Activated naive CD8-positive, alpha-beta T cell treated with anti-CD3 and anti-CD28 coated beads, Interleukin-2, amount 10 ng/mL, durations not matched to agents 7 days and 5 days (primary cell): ENCODE data around the gene DNAAF5. TPM values are rescaled to one million over a fixed set of nuclear protein-coding genes. Genes with fewer than 3 reads are reported as not detected.
"Not testable (repeated sequence)": the region's sequence is repeated elsewhere in the genome, so short reads cannot be mapped to it uniquely, and the experiment has no call there.

Experiments
- ATAC-seq: fragments of 150-1000 bp; cut with Tn5 transposase; one replicate; pipeline ENCODE4 v1.10.0; 2021; ENCODE audit warnings: low read depth, moderate library complexity
- POLR2A ChIA-PET: fragments of 350-600 bp; sonication (Branson Sonifier 250); formaldehyde crosslinking; loops from one replicate; lab custom pipeline; 2021; ENCODE audit warnings: antibody characterized with exemption; lab: Charles Lee
- DNase-seq: peaks from one replicate; pipeline ENCODE4 v3.0.0; 2021
- H3K27ac Mint-ChIP-seq: one replicate; pipeline ENCODE4 v1.8.0; 2022; ENCODE audit warnings: mild to moderate bottlenecking, mixed read lengths
- H3K27me3 Mint-ChIP-seq: one replicate; pipeline ENCODE4 v1.8.0; 2022; ENCODE audit warnings: mild to moderate bottlenecking, moderate library complexity, mixed read lengths
- H3K36me3 Mint-ChIP-seq: one replicate; pipeline ENCODE4 v1.8.0; 2021; ENCODE audit warnings: mild to moderate bottlenecking, mixed read lengths
- H3K4me1 Mint-ChIP-seq: one replicate; pipeline ENCODE4 v1.8.0; 2021; ENCODE audit warnings: mixed read lengths
- H3K4me3 Mint-ChIP-seq: one replicate; pipeline ENCODE4 v1.8.0; 2022; ENCODE audit warnings: mild to moderate bottlenecking, moderate library complexity, mixed read lengths
- H3K9me3 Mint-ChIP-seq: one replicate; pipeline ENCODE4 v1.8.0; 2021; ENCODE audit warnings: mixed read lengths
- total RNA-seq, 2 experiments: library from RNA; stranded (reverse); gene quantifications; one replicate each; pipeline ENCODE4 v1.2.3, GENCODE V29; 2021

Gene DNAAF5
- total RNA-seq, 2 experiments from 2014 or later: 18.3 to 22.4 TPM

DNA sequence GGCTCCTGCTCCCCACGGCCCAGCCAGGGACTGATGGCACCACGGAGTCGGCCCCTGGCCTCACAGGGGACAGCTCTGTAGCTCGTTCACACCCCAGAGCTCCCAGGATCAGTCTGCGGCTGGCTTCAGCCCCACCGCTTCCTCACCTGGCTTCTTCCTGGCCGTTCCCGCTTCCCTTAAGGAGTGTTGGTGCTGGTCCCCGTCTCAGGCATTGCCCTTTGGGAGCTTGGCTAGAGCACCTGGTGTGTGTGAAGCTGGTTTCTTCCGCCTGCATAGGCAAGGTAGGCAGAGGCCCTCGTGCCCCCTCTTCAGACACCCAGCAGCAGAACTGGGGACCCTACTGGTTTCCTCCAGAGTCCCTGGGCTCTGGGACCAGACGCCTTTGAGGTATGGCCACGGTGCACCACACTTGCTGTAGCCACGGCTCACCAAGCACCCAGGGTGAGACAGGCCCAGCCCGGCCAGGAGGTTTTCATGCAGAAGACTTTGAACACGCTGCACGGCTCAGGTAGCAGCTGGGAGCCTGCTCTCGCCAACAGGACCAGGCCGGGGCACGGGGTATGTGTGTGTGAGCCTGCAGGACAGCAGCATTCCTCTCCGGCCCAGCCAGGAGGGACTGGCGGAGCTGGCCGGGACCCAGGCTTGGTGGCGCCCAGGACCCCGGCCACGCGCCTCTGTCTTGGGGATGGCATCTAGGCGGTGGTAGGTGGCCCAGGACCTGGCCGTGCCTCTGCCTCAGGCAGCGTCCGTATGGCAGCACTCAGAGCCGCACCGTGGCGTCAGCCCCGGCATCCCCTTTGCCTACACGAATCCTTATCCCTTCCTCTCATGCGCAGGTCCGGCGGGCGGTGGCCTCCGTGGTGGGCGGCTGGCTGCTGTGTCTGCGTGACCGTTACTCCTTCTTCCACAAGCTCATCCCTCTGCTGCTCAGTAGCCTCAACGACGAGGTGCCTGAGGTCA lies 13.8 kb downstream of the DNAAF5 start:
- Mint-ChIP-seq H3K9me3 (no peaks in the 10 kb centered on the region), H3K27me3 (no peaks in the 10 kb centered on the region), H3K36me3 (peaks cover 30% of the 10 kb centered on the region), H3K4me3 (no peak overlapping the region), H3K4me1 (peaks cover 7% of the 10 kb centered on the region), H3K27ac (no peak overlapping the region)
- ATAC-seq (no peak), DNase-seq (peak; percentile 23)
- POLR2A ChIA-PET: no interaction called here

GRCh38 chr7:741191-741671 lies 14.7 kb downstream of the DNAAF5 start:
- POLR2A ChIA-PET: no interaction called here
- no peak overlapping the region for H3K4me3 Mint-ChIP-seq
- peak; percentile 12 for DNase-seq

DNA sequence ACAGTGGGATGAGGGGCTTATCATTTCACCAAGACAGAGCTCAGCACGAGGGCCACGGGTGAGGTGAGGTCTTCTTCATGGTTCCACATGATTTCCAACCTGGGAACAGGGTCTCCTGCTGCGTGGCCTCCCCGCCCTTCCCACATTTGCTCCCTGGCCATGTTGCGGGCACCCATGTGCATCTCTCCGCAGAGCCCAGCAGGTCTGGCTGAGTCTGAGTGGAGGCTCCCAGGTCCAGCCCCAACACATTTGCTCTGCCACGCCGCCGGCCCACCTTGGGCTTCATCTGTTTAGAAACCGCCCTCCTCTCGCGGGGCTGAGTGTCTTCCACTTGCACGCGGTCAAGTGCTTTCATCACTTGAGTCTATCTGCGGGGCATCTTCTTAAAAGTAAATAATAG lies 15.4 kb downstream of the DNAAF5 start:
- Mint-ChIP-seq H3K36me3 (peaks cover 39% of the 10 kb centered on the region), H3K4me3 (no peak overlapping the region), H3K27ac (no peak overlapping the region), H3K27me3 (no peaks in the 10 kb centered on the region), H3K9me3 (no peaks in the 10 kb centered on the region), H3K4me1 (peaks cover 7% of the 10 kb centered on the region)
- POLR2A ChIA-PET: no interaction called here
- DNase-seq: peak; percentile 11
- ATAC-seq: no peak

More at GRCh38 chr7:741191-741671, 14.7 kb downstream of the DNAAF5 start:
- no peak for ATAC-seq
- H3K27me3 Mint-ChIP-seq: no peaks in the 10 kb centered on the region
- H3K9me3 Mint-ChIP-seq: no peaks in the 10 kb centered on the region
- peaks cover 37% of the 10 kb centered on the region for H3K36me3 Mint-ChIP-seq
- peaks cover 7% of the 10 kb centered on the region for H3K4me1 Mint-ChIP-seq
- no peak overlapping the region for H3K27ac Mint-ChIP-seq

- POLR2A ChIA-PET: no interaction called here
- Mint-ChIP-seq H3K4me3 (no peak overlapping the region), H3K27me3 (no peaks in the 10 kb centered on the region), H3K4me1 (peaks cover 2% of the 10 kb centered on the region), H3K27ac (no peak overlapping the region), H3K36me3 (peaks cover 34% of the 10 kb centered on the region), H3K9me3 (no peaks in the 10 kb centered on the region)
- DNase-seq: no peak
- ATAC-seq: no peak
Observed at GRCh38 chr7:742791-743190, 16.3 kb downstream of the DNAAF5 start.

GRCh38 chr7:743341-744127 lies 17.0 kb downstream of the DNAAF5 start:
- ATAC-seq, H3K9me3 Mint-ChIP-seq, H3K4me1 Mint-ChIP-seq, H3K4me3 Mint-ChIP-seq, H3K27ac Mint-ChIP-seq, H3K27me3 Mint-ChIP-seq, POLR2A ChIA-PET: not testable (repeated sequence)
- DNase-seq: peak; percentile 4
- H3K36me3 Mint-ChIP-seq: peaks cover 28% of the 10 kb centered on the region

GRCh38 chr7:744128-744520 lies 17.6 kb downstream of the DNAAF5 start:
- H3K4me3 Mint-ChIP-seq, POLR2A ChIA-PET, H3K27me3 Mint-ChIP-seq, H3K9me3 Mint-ChIP-seq, DNase-seq, H3K4me1 Mint-ChIP-seq, H3K27ac Mint-ChIP-seq, ATAC-seq: not testable (repeated sequence)
- peaks cover 28% of the 10 kb centered on the region for H3K36me3 Mint-ChIP-seq

- no peaks in the 10 kb centered on the region for H3K27me3 Mint-ChIP-seq
- POLR2A ChIA-PET: no interaction called here
- DNase-seq (peak; percentile 10), ATAC-seq (no peak)
- H3K36me3 Mint-ChIP-seq: peaks cover 28% of the 10 kb centered on the region
- no peaks in the 10 kb centered on the region for H3K9me3 Mint-ChIP-seq
- H3K27ac Mint-ChIP-seq: no peak overlapping the region
- H3K4me1 Mint-ChIP-seq: no peaks in the 10 kb centered on the region
- H3K4me3 Mint-ChIP-seq: no peak overlapping the region
Observed at GRCh38 chr7:744854-745430, 18.4 kb downstream of the DNAAF5 start.

GRCh38 chr7:745431-746154 lies 19.1 kb downstream of the DNAAF5 start:
- Mint-ChIP-seq H3K9me3 (no peaks in the 10 kb centered on the region), H3K27ac (no peak overlapping the region), H3K4me1 (no peaks in the 10 kb centered on the region), H3K4me3 (no peak overlapping the region), H3K36me3 (peaks cover 28% of the 10 kb centered on the region), H3K27me3 (no peaks in the 10 kb centered on the region)
- POLR2A ChIA-PET: no interaction called here
- no peak for ATAC-seq
- DNase-seq: peak; percentile 10

DNA sequence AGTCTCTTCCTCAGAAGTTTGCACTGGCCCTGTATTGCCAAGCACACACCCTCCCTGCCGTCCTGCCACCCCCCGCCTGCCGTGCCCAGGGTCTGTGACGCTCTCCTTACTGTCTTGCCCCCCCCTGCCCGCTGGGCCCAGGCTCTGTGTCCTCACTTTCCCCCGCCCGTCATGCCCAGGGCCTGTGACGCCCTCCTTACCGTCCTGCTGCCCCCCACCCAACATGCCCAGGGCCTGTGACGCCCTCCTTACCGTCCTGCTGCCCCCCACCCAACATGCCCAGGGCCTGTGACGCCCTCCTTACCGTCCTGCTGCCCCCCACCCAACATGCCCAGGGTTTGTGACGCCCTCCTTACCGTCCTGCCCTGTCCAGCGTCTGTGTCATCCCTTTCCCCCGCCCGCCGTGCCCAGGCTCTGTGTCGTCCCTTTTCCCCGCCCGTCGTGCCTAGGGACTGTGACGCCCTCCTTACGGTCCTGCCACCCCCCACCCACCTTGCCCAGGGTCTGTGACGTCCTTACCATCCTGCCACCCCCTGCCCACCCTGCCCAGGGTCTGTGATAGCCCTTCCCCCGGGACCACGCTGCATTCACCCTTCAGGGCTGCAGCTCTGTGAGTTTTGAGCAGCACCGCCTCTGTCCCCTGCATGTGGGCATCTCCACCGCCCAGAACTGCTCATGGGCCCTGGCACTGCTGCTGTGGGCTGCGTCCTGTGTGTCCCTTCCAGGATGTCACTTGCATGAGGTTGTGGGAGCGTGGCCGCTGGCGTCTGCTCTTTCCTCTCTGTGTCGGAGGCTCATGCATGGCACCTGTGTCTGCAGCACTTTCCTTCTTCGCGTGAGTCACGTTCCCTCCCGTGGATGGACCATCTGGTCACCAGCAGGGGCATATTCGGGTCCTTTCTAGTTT lies 19.9 kb downstream of the DNAAF5 start:
- H3K27ac Mint-ChIP-seq: no peak overlapping the region
- no peak overlapping the region for H3K4me3 Mint-ChIP-seq
- no peaks in the 10 kb centered on the region for H3K4me1 Mint-ChIP-seq
- DNase-seq (peak; percentile 5), ATAC-seq (no peak)
- POLR2A ChIA-PET: no interaction called here
- H3K9me3 Mint-ChIP-seq: no peaks in the 10 kb centered on the region
- H3K27me3 Mint-ChIP-seq: no peaks in the 10 kb centered on the region
- peaks cover 29% of the 10 kb centered on the region for H3K36me3 Mint-ChIP-seq

GRCh38 chr7:747186-747585 lies 20.7 kb downstream of the DNAAF5 start:
- ATAC-seq (no peak), DNase-seq (peak; percentile 10)
- POLR2A ChIA-PET: no interaction called here
- H3K27me3 Mint-ChIP-seq: no peaks in the 10 kb centered on the region
- no peak overlapping the region for H3K4me3 Mint-ChIP-seq
- H3K9me3 Mint-ChIP-seq: no peaks in the 10 kb centered on the region
- no peaks in the 10 kb centered on the region for H3K4me1 Mint-ChIP-seq
- H3K36me3 Mint-ChIP-seq: peaks cover 32% of the 10 kb centered on the region
- no peak overlapping the region for H3K27ac Mint-ChIP-seq

DNA sequence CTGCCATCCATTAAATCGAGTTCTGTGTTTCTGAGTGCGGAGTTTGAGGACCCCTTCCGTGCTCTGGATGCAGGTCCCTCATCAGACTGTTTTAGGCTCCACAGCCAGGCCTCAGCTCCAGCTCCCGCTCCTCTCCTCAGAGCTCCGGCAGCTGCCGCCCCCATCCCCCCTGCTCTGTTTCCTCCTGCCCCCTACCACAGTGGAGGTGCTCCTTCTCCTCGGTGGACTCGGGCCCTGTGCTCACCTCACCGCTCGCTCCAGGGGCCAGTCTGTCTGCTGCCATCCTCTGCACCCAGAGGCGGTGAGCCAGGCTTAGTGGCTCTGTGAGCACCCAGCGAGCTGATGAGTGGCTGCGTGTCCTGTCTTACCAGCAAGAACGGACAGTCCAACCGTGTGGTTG lies 21.9 kb downstream of the DNAAF5 start:
- POLR2A ChIA-PET: no interaction called here
- no peaks in the 10 kb centered on the region for H3K27me3 Mint-ChIP-seq
- H3K9me3 Mint-ChIP-seq: no peaks in the 10 kb centered on the region
- DNase-seq (peak; percentile 15), ATAC-seq (no peak)
- H3K4me3 Mint-ChIP-seq: no peak overlapping the region
- H3K36me3 Mint-ChIP-seq: peaks cover 35% of the 10 kb centered on the region
- H3K4me1 Mint-ChIP-seq: no peaks in the 10 kb centered on the region
- H3K27ac Mint-ChIP-seq: no peak overlapping the region

DNA sequence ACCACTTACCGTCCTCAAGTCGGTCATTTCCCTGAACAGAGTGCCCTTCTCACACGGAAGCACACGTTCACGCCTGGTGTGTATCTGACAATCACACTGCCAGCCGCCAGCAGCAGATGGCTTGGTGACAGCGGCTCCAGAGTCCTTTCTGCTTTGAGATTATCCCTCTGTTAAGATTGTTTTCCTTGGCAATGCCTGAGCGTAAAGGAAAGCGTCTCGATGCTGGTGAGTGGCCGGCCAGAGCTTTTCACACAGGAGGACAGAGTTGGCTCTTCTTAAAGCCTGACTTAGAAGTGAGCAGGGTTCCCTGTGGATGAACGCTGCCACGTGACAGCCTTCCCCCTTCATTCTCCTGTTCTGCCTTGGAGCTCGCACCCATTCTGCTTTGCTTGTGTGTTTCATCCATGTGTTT lies 22.6 kb downstream of the DNAAF5 start:
- DNase-seq (no peak), ATAC-seq (no peak)
- no peaks in the 10 kb centered on the region for H3K4me1 Mint-ChIP-seq
- no peaks in the 10 kb centered on the region for H3K9me3 Mint-ChIP-seq
- no peak overlapping the region for H3K27ac Mint-ChIP-seq
- no peak overlapping the region for H3K4me3 Mint-ChIP-seq
- H3K27me3 Mint-ChIP-seq: no peaks in the 10 kb centered on the region
- H3K36me3 Mint-ChIP-seq: peaks cover 34% of the 10 kb centered on the region
- POLR2A ChIA-PET: no interaction called here
